Activated CD4-positive, alpha-beta T cell treated with anti-CD3 and anti-CD28 coated beads for 48 hours (primary cell): ENCODE data around the gene IDH3G.

Experiments used
- DNase-seq: peaks from one replicate; pipeline ENCODE4 v3.0.0-alpha.2; 2020

Gene IDH3G

DNA sequence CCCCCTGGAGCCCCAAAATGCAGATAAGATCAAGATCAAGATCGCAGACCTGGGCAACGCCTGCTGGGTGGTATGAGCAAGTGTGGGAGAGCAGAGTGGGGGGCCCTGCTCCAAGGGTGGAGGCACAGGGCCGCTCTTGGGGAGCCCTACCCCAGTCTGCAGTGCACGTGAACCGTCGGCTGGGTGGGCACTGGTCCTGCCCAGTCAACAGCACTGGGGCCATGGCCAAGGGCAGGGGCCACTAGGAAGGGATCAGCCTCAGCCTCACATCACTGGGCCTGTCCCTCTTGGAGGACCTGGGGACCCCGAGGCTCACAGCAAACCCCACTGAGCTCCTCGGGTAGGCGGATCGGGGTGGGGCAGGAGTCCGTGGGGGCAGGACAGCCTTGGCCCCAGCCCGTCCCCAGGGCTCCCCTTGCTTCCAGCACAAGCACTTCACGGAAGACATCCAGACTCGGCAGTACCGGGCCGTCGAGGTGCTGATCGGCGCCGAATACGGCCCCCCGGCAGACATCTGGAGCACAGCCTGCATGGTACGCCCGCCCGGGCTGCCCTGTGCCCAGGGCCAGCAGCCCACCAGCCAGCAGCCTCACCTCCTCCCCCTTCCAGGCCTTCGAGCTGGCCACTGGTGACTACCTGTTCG lies 9.7 kb downstream of the IDH3G start:
- no peak for DNase-seq

GRCh38 chrX:153783378-153784013 lies 10.7 kb downstream of the IDH3G start:
- DNase-seq = no peak

- DNase-seq = no peak
Measured at GRCh38 chrX:153782871-153783270, 11.3 kb downstream of the IDH3G start.

DNA sequence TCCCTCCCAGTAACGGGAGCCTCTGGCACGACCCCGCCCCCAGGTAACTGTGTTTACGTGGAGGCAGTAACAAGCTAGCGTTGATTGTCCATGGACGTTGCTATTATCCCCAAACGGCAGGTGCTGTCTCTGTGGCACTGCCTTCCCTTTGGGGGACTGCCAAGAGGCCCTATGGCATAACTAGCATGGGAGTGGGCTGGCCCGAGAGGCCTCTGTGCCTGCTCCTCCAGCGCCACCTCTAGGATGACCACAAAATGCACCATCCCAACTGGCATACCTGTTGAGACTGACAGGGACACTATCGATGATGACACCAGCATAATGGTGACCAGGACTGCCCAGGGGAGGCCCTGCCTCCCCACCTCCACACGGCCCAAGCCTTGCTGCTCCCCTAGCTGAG lies 11.9 kb downstream of the IDH3G start:
- DNase-seq = no peak

DNA sequence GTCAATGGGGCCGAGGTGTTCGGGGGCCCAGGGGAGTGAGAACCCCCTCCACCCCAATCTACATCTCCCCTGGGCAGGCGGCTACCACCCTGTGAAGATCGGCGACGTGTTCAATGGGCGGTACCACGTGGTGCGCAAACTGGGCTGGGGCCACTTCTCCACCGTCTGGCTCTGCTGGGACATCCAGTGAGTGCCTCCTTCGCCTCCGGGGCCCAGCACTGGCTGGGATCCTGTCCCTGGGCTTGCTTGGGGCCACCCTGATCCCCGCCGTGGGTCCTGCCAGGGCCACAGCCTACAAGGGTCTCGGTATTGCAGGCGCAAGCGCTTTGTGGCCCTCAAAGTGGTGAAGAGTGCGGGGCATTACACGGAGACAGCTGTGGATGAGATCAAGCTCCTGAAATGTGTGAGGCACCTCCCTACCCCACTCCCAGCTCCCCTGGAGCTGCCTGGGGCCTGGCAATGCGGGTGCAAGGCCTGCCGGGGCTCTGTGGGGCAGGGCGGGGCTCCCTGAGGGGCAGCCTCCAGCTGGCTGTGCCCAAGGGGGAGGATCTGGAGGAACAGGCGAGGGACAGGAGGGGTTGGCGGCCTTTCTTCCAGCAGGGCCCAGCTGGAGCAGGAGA lies 12.6 kb downstream of the IDH3G start:
- DNase-seq = no peak

- no peak for DNase-seq
Measured at GRCh38 chrX:153780678-153781427, 13.3 kb downstream of the IDH3G start, which contains the start of gene SRPK3. Gene SRPK3 (plus strand): TSS chrX:153781041. CDS start chrX:153781087, 46 bp downstream.

- DNase-seq = no peak
Measured at GRCh38 chrX:153779891-153780677, 14.1 kb downstream of the IDH3G start.

DNA sequence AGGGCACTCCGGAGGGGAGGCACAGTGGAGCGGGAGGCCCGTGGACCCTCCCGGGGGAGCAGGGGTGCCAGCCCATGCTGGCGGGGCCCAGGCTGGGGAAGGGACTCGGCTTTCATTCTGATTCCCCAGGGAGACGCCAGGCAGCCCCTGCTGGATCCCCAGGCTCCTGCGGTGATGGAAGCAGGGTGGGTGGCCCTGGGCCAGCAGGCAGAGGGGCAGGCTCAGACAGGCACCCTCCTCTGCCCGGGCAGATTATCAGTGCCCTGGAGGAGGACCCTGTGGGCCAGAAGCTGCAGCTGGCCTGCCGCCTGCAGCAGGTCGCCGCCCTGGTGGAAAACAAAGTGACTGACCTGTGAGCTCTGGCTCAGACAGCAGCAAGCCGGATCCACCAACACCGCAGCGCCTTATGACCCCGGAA lies 15.5 kb downstream of the IDH3G start:
- DNase-seq = no peak

DNA sequence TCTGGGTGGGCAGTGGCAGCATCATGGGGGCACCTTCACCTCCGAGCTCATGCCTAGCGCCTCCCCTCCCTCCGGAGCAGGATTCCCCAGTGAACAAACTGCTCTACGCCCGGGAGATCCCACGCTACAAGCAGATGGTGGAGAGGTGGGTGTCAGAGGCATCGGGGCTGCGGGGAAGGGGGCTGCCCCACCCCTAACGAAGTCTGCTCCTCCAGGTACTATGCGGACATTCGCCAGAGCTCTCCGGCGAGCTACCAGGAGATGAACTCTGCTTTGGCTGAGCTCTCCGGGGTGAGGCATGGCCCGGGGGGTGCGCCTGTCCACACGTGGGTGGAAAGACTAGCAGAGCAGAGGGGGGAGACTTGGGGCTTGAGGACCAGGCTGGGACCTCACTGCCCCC lies 16.0 kb downstream of the IDH3G start:
- no peak for DNase-seq

GRCh38 chrX:153777261-153778090 lies 16.7 kb downstream of the IDH3G start:
- DNase-seq = no peak

GRCh38 chrX:153776611-153777045 lies 17.5 kb downstream of the IDH3G start:
- DNase-seq = peak; percentile 22

- no peak for DNase-seq
Measured at GRCh38 chrX:153776120-153776599, 18.0 kb downstream of the IDH3G start.

- no peak for DNase-seq
Measured at GRCh38 chrX:153775293-153776119, 18.7 kb downstream of the IDH3G start.

- no peak for DNase-seq
Measured at GRCh38 chrX:153774576-153775292, 19.4 kb downstream of the IDH3G start.

DNA sequence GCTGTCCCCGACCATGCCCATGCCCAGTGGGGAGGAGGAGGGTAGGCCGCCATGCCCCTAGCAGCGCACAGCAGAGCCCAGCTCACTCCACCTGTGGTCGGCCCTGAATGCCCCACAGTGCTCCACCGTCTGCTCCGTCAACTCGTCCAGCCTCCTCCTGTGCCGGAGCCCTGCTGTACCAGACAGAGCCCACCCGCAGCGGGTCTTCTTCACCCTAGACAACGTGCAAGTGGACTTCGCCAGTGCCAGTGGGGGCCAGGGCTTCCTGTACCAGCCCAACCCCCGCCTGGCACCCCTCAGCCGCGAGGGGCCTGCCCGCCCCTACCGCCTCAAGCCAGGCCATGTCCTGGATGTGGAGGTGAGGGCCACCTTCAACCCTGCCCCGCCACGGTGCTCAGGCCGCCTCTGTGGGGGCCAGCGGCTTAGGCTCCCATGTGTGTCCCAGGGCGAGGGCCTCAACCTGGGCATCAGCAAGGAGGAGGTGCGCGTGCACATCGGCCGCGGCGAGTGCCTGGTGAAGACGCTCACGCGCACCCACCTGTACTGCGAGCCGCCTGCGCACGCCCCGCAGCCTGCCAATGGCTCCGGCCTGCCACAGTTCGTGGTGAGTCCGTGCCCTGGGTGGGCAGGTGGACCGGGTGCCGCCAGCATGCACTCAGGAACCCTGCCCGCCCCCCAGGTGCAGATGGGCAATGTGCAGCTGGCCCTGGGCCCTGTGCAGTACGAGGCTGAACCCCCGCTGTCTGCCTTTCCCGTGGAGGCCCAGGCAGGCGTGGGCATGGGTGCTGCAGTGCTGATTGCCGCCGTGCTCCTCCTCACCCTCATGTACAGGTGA lies 20.2 kb downstream of the IDH3G start:
- no peak for DNase-seq

GRCh38 chrX:153773218-153773611 lies 21.0 kb downstream of the IDH3G start:
- DNase-seq = no peak

DNA sequence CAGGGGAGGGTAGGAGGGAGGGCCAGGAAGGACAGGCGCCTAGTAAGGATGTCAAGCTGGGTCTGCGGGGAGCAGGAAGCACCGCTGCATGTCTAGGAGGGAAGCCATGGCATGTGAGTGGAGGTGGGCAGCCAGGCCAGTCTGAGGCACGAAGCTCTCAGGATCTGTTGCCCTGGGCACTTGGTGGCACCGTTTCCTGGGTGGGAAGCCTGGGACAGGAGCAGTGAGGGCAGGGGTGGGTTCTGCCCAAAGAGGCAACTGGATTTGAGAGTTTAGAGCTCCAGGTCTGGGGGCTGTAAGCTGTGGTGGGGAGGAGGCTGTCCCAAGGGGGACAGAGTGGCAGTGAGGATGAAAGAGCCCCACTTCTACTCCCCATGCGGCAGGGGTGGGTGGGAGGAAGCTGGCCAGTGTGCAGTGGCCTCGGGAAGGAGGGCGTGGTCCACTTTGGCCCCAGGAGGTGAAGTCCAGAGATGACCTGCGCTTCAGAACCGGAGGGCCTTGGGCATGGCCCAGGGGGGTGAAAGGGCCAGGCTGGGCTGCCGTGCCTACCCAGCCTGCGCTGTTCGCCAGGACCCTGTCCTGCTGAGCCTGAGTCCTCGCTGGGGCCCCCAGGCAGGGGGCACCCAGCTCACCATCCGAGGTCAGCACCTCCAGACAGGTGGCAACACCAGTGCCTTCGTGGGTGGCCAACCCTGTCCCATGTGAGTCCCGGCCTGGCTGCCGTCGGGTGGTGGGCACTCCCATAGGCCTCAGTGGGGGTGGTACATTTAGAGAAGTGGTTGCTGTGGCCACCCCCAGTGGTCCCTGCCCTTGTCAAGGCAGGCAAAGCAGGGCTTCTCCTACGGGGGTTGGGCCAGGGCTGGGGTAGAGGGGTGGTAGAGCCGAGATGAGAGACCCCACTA lies 21.6 kb downstream of the IDH3G start:
- DNase-seq = peak; percentile 1
